ENCODE results near the gene MAP1S. TPM values are rescaled to one million over a fixed set of nuclear protein-coding genes. Genes with fewer than 3 reads are reported as not detected.

MAP1S gene
- total and polyA plus RNA-seq, 2 of the 8 experiments (the other 6 are each of a cell fraction or from before 2014, with no cell fraction given): 66.7 to 115 TPM

DNA sequence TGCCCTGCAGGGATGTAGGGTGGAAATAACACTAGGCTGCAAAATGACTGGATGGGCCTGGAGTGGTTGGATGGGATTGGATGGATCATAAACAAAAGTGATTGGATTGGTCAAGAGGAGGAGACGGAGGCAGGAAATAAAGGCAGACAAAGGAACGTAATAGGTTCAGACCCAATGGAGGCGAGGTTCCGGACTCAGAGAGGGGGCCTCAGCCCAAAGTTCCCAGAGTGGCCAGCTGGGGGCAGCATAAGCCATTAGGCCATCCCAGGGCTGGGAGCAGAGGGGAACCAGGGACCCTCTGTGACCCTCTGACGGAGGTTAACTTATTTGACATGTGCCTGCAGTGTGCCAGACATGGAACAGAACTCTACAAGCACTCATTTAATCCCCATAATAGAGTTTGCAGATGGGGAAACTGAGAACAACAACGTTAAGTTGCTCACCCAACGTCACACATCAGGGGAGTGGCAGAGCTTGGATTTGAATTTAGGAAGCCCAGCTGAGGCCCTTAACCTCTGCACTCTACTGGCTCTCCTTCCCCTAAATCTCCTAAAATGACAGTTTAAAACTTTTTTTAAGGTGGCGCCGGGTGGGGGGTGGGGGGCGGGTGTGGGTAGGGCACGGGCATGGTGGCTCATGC, 15.3 kb upstream of the MAP1S start (continued):
- TF ChIP-seq CHD2 (IDR thresholded peaks at IDR 0.05; ENCODE audit: low read length) (no peak), SIX5 (IDR thresholded peaks at IDR 0.05; ENCODE audit: low read depth, low read length) (no peak), HDAC6 (IDR thresholded peaks at IDR 0.05; ENCODE audit: low read depth, low read length) (no peak), GABPA (IDR thresholded peaks at IDR 0.05; ENCODE audit: borderline replicate concordance, insufficient read depth, low read length) (no peak), SRF (IDR thresholded peaks at IDR 0.05; ENCODE audit: low read depth, low read length) (peak; percentile 46), PHF8 (conservative IDR thresholded peaks at IDR 0.05; ENCODE audit: low read depth, low read length) (no peak), SP1 (IDR thresholded peaks at IDR 0.05; ENCODE audit: low read depth, low read length) (peak; percentile 62; the same call in 1 of the 2 replicates), KDM1A (IDR thresholded peaks at IDR 0.05; ENCODE audit: borderline replicate concordance, low read length) (no peak), CEBPB (IDR thresholded peaks at IDR 0.05; ENCODE audit: low read depth, low read length) (no peak), TAF1 (IDR thresholded peaks at IDR 0.05; ENCODE audit: low read depth, low read length) (no peak), POLR2AphosphoS5 (IDR thresholded peaks at IDR 0.05; ENCODE audit: low read depth, low read length) (no peak), TEAD4 (IDR thresholded peaks at IDR 0.05; ENCODE audit: low read depth, low read length) (no peak), CBX5 (IDR thresholded peaks at IDR 0.05; ENCODE audit: low read depth, low read length) (no peak), KDM4A (IDR thresholded peaks at IDR 0.05; ENCODE audit: low read depth, low read length, severe bottlenecking) (no peak), BCL11A (IDR thresholded peaks at IDR 0.05; ENCODE audit: low read depth in 2 of 2, low read length in 2 of 2) (no peak)
- TF ChIP-seq, protein P1, sequence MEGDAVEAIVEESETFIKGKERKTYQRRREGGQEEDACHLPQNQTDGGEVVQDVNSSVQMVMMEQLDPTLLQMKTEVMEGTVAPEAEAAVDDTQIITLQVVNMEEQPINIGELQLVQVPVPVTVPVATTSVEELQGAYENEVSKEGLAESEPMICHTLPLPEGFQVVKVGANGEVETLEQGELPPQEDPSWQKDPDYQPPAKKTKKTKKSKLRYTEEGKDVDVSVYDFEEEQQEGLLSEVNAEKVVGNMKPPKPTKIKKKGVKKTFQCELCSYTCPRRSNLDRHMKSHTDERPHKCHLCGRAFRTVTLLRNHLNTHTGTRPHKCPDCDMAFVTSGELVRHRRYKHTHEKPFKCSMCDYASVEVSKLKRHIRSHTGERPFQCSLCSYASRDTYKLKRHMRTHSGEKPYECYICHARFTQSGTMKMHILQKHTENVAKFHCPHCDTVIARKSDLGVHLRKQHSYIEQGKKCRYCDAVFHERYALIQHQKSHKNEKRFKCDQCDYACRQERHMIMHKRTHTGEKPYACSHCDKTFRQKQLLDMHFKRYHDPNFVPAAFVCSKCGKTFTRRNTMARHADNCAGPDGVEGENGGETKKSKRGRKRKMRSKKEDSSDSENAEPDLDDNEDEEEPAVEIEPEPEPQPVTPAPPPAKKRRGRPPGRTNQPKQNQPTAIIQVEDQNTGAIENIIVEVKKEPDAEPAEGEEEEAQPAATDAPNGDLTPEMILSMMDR (IDR thresholded peaks at IDR 0.05; ENCODE audit: control extremely low read depth in 1 of 3, insufficient read depth in 1 of 3, low read depth in 1 of 3, low read length in 3 of 3): peak; percentile 81 to 93 (median 89)
- TF ChIP-seq, protein P2, sequence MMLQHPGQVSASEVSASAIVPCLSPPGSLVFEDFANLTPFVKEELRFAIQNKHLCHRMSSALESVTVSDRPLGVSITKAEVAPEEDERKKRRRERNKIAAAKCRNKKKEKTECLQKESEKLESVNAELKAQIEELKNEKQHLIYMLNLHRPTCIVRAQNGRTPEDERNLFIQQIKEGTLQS (IDR thresholded peaks at IDR 0.05; ENCODE audit: insufficient read depth, low read depth, low read length): no peak
- TF ChIP-seq, protein P3, sequence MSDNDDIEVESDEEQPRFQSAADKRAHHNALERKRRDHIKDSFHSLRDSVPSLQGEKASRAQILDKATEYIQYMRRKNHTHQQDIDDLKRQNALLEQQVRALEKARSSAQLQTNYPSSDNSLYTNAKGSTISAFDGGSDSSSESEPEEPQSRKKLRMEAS (IDR thresholded peaks at IDR 0.05): no peak
